HepG2 (cell line): ENCODE data around the gene ENTPD7. TPM values are rescaled to one million over a fixed set of nuclear protein-coding genes. Genes with fewer than 3 reads are reported as not detected.
"Not testable (repeated sequence)": the region's sequence is repeated elsewhere in the genome, so short reads cannot be mapped to it uniquely, and the experiment has no call there.

Source experiments
- ATAC-seq: fragments of 200-7000 bp; cut with Tn5 transposase; 3 replicates; pipeline ENCODE4 v1.9.1; 2020; ENCODE audit warnings: mild to moderate bottlenecking, moderate library complexity
- BruUV-seq: library from RNA; stranded (reverse); fragments of 400-500 nt; replicated peaks from 2 replicates; lab custom pipeline; 2021; lab: Mats Ljungman, UMichigan
- CTCF ChIA-PET: fragments of 300-600 bp; formaldehyde crosslinking; extraction: SDS; loops from one replicate; lab custom pipeline; 2021; ENCODE audit warnings: low total read pairs, inconsistent platforms, low intra/inter-chr PET ratio; lab: Yijun Ruan, JAX
- POLR2A ChIA-PET: fragments of 350-600 bp; sonication (Branson Sonifier 250); formaldehyde crosslinking; loops from one replicate; lab custom pipeline; 2020; ENCODE audit warnings: antibody characterized with exemption, inconsistent platforms; lab: Yijun Ruan, JAX
- DNase-seq: peaks from one replicate; pipeline ENCODE4 v3.0.0-alpha.2; 2015; ENCODE audit warnings: low spot score
- FAIRE-seq: peaks from 3 replicates; lab custom pipeline; 2011; peaks lifted over from hg19 to GRCh38; lab: Jason Lieb, UNC
- H2AFZ ChIP-seq: one replicate; pipeline ENCODE4 v1.6.1; 2011; ENCODE audit warnings: low read length, inconsistent platforms
- H3K27ac ChIP-seq: fragments of 300-600 bp; 3 replicates; pipeline ENCODE4 v1.8.0; 2011; ENCODE audit warnings: mixed run types, mild to moderate bottlenecking, mixed read lengths, low read length, inconsistent platforms; ENCODE audit not compliant: insufficient read depth; ENCODE audit errors: extremely low read length
- H3K27me3 ChIP-seq, 2 experiments: fragments of 200-600 bp in 1 of 2; 2 replicates in 1 of 2; 3 replicates in 1 of 2; pipeline versions ENCODE4 v1.6.0 to v1.8.0; 2011; ENCODE audit warnings: low read length in 2 of 2, mild to moderate bottlenecking in 2 of 2, moderate library complexity in 2 of 2, inconsistent platforms in 1 of 2; ENCODE audit not compliant: insufficient read depth in 2 of 2, control insufficient read depth in 1 of 2
- H3K36me3 ChIP-seq, 2 experiments: fragments of 200-600 bp in 1 of 2; replicated peaks in 1 of 2; 2 replicates in 1 of 2; 3 replicates in 1 of 2; pipeline versions ENCODE4 v1.5.1 to v1.8.0; 2011; ENCODE audit warnings: low read length in 2 of 2, inconsistent platforms in 1 of 2; ENCODE audit not compliant: insufficient read depth in 2 of 2, control insufficient read depth in 1 of 2
- H3K4me1 ChIP-seq: 2 replicates; pipeline ENCODE4 v1.5.1; 2012; ENCODE audit warnings: low read length, inconsistent platforms; ENCODE audit not compliant: insufficient read depth
- H3K4me2 ChIP-seq: 2 replicates; pipeline ENCODE4 v1.6.0; 2011; ENCODE audit warnings: low read depth, low read length, inconsistent platforms
- H3K4me3 ChIP-seq, 3 experiments: fragments of 200-600 bp in 1 of 3; sonication (generic), shearing (Covaris generic) in 1 of 3; replicated peaks in 1 of 3; 2 replicates each; pipeline ENCODE4 v1.5.1; 2011 to 2016; ENCODE audit warnings: low read length in 3 of 3, inconsistent platforms in 2 of 3, low read depth in 2 of 3, mild to moderate bottlenecking in 2 of 3, control low read depth in 1 of 3, mixed read lengths in 1 of 3; ENCODE audit not compliant: insufficient read depth in 1 of 3
- H3K79me2 ChIP-seq: one replicate; pipeline ENCODE4 v1.6.1; 2011; ENCODE audit warnings: low read length, inconsistent platforms; ENCODE audit not compliant: insufficient read depth
- H3K9ac ChIP-seq: 2 replicates; pipeline ENCODE4 v1.6.0; 2011; ENCODE audit warnings: mild to moderate bottlenecking, low read depth, low read length, inconsistent platforms; ENCODE audit not compliant: insufficient read depth
- H3K9me3 ChIP-seq: 2 replicates; pipeline ENCODE4 v1.5.1; 2012; ENCODE audit warnings: mild to moderate bottlenecking, low read length
- H4K20me1 ChIP-seq: 2 replicates; pipeline ENCODE4 v1.6.0; 2011; ENCODE audit warnings: inconsistent platforms, mild to moderate bottlenecking, low read length, moderate library complexity; ENCODE audit not compliant: insufficient read depth
- ATF7-NPFF ChIP-seq: sonication (generic); formaldehyde crosslinking; IDR thresholded peaks from 2 replicates; pipeline ENCODE4 v1.8.1; 2023; ENCODE audit warnings: mild to moderate bottlenecking, low read depth, missing genetic modification reagents, moderate library complexity
- ETV5 ChIP-seq: IDR thresholded peaks from 2 replicates; pipeline ENCODE4 v1.6.1; 2018; ENCODE audit warnings: missing biosample characterization, missing genetic modification reagents, inconsistent platforms, borderline replicate concordance
- GATAD2A ChIP-seq: IDR thresholded peaks from 2 replicates; pipeline ENCODE4 v1.6.1; 2016
- KLF16 ChIP-seq, 2 experiments: sonication (generic) in 1 of 2; formaldehyde crosslinking in 1 of 2; IDR thresholded peaks; 2 replicates each; pipeline versions ENCODE4 v1.6.1 to v1.8.0; 2016 to 2023; ENCODE audit warnings: missing genetic modification reagents in 2 of 2, missing compliant biosample characterization in 1 of 2
- MLLT10 ChIP-seq: sonication (generic); formaldehyde crosslinking; IDR thresholded peaks from 2 replicates; pipeline ENCODE4 v1.4.0; 2020; ENCODE audit warnings: missing genetic modification reagents
- MXD4 ChIP-seq: IDR thresholded peaks from 2 replicates; pipeline ENCODE4 v1.6.1; 2016; ENCODE audit warnings: mild to moderate bottlenecking, missing biosample characterization, missing genetic modification reagents
- NFYB ChIP-seq: sonication (generic); formaldehyde crosslinking; IDR thresholded peaks from 2 replicates; pipeline ENCODE4 v1.4.0; 2020; ENCODE audit warnings: missing genetic modification reagents
- NFYC ChIP-seq: IDR thresholded peaks from 2 replicates; pipeline ENCODE4 v1.6.1; 2016; ENCODE audit warnings: missing genetic modification reagents, missing compliant biosample characterization
- SMAD3 ChIP-seq: sonication (generic); formaldehyde crosslinking; IDR thresholded peaks from 2 replicates; pipeline ENCODE4 v1.4.0; 2020; ENCODE audit warnings: missing genetic modification reagents
- SRF ChIP-seq: IDR thresholded peaks from 2 replicates; pipeline ENCODE4 v1.6.1; 2011; ENCODE audit warnings: mild to moderate bottlenecking, low read depth, low read length, moderate library complexity
- ZMAT3 ChIP-seq: sonication (generic); formaldehyde crosslinking; conservative IDR thresholded peaks from 2 replicates; pipeline ENCODE4 v1.7.0; 2021; ENCODE audit warnings: missing genetic modification reagents
- ZNF205 ChIP-seq: IDR thresholded peaks from 2 replicates; pipeline ENCODE4 v1.6.1; 2018; ENCODE audit warnings: missing biosample characterization, missing genetic modification reagents
- ZNF230 ChIP-seq: sonication (generic); formaldehyde crosslinking; IDR thresholded peaks from 2 replicates; pipeline ENCODE4 v1.4.0; 2020; ENCODE audit warnings: mild to moderate bottlenecking, missing genetic modification reagents
- ZNF33B ChIP-seq: sonication (generic); formaldehyde crosslinking; IDR thresholded peaks from 2 replicates; pipeline ENCODE4 v1.5.1; 2020; ENCODE audit warnings: mild to moderate bottlenecking, missing genetic modification reagents
- ZSCAN22 ChIP-seq: sonication (generic); formaldehyde crosslinking; IDR thresholded peaks from 2 replicates; pipeline ENCODE4 v1.4.0; 2020; ENCODE audit warnings: mild to moderate bottlenecking, missing genetic modification reagents
- WGBS: methylation state at CpG from one replicate; pipeline ENCODE4 v1.1.6; 2017; ENCODE audit warnings: low lambda C conversion rate; 5-methylcytosine and 5-hydroxymethylcytosine counted together
- in situ Hi-C: cut with HindIII; loops from 2 replicates; pipeline ENCODE4 v1.10.0; 2017; ENCODE audit warnings: low pct_unique_long_range_greater_than_20kb; ENCODE audit not compliant: extremely low pct_ligation_motif_present
- intact Hi-C: fragments of 100-400 bp; cut with micrococcal nuclease; formaldehyde crosslinking; loops from one replicate; pipeline ENCODE4 v1.10.0; 2022; ENCODE audit not compliant: unreplicated experiment
- polyA plus RNA-seq, 8 experiments: library from polyadenylated mRNA; depleted of rRNA in 3 of 8; stranded (reverse) in 7 of 8; unstranded in 1 of 8; fragments of >200 nt; fragmentation: Illumina TruSeq in 4 of 8; extraction: Trizol in 4 of 8; gene quantifications; 2 replicates each; pipeline versions ENCODE4 v1.2.1 to v1.2.3, GENCODE V29; 2011 to 2016; ENCODE audit warnings: low read depth in 4 of 8, missing spikeins in 1 of 8, mixed read lengths in 1 of 8; ENCODE audit not compliant: insufficient read depth in 1 of 8
- total RNA-seq, 5 experiments: library from RNA; depleted of rRNA; stranded (reverse); fragments of >200 nt; fragmentation: Illumina TruSeq; extraction: Trizol; gene quantifications; 2 replicates each; pipeline ENCODE4 v1.2.3, GENCODE V29; 2016; ENCODE audit warnings: low read depth in 1 of 5
- TF ChIP-seq, protein P1 (sequence below): sonication (generic); formaldehyde crosslinking; IDR thresholded peaks from 2 replicates; pipeline ENCODE4 v1.4.0; 2020; ENCODE audit warnings: missing genetic modification reagents
- TF ChIP-seq, protein P2 (sequence below): sonication (generic); formaldehyde crosslinking; IDR thresholded peaks from 2 replicates; pipeline ENCODE4 v1.4.0; 2020; ENCODE audit warnings: mild to moderate bottlenecking, missing genetic modification reagents

ENTPD7 gene
- total and polyA plus RNA-seq, 2 of the 13 experiments (the other 11 are each of a cell fraction or from before 2014, with no cell fraction given) = 7.6 to 36.5 TPM

DNA sequence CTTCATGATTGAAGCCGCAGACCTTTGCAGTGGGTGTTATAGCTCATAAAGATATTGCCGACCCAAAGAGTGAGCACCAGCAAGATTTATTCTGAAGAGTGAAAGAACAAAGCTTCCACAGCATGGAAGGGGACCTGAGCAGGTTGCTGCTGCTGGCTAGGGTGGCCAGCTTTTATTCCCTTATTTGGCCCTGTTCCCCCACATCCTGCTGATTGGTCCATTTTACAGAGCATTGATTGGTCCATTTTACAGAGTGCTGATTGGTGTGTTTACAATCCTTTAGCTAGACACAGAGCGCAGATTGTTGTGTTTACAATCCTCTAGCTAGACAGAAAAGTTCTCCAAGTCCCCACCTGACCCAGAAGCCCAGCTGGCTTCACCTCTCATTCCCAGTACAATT, 34.2 kb upstream of the ENTPD7 start:
- H3K4me1 ChIP-seq = peaks cover 14% of the 10 kb centered on the region
- in situ Hi-C loops = loop anchor here (10.0 kb wide), 2 partner anchors 50 to 90 kb away; no protein-coding TSS in a partner anchor
- H3K9me3 ChIP-seq, H3K79me2 ChIP-seq, intact Hi-C loops, H2AFZ ChIP-seq, FAIRE-seq, H3K36me3 ChIP-seq, H3K9ac ChIP-seq, H3K4me2 ChIP-seq, H4K20me1 ChIP-seq, CTCF ChIA-PET, H3K27ac ChIP-seq, H3K4me3 ChIP-seq, BruUV-seq, ATAC-seq, DNase-seq, H3K27me3 ChIP-seq: not testable (repeated sequence)
- POLR2A ChIA-PET = interaction anchor here (1.1 kb wide), 1 partner anchor 107 kb away, joined by 4 read pairs; the partner anchor contains the start of genes COX15 and CUTC
- WGBS = 64% methylated on average over 3 of the region's 3 CpGs
- TF ChIP-seq SRF (peak; percentile 70), NFYC (CRISPR knock-in tag) (0 out of 2 replicates have a peak, but pooled peaks have one; percentile 30), NFYB (CRISPR knock-in tag) (peak; percentile 50)

DNA sequence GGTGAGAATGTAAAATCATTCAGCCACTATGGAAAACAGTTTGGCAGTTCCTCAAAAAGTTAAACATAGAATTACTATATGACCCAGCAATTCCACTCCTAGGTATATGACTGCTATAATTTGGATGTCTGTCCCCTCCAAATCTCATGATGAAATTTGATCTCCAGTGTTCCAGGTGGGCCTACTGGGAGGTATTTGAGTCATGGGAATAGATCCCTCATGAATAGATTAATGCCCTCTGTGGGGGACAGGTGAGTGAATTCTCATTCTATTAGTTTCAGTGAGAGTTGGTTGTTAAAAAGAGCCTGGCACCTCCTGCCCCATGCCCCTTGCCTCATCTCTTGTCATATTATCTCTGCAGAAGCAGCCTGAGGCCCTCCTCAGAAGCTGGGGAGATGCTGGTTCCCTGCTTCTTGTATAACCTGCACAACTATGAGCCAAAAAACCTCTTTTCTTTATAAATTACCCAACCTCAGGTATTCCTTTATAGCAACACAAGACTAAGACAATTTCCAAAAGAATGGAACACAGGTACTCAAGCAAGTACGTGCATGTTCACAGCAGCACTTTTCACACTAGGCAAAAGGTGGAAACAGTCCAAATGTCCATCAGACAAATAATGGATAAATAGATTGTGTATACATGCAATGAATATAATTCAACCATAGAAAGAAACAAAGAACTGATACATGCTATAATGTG, 30.2 kb upstream of the ENTPD7 start:
- no peak for FAIRE-seq
- no TSS peak for BruUV-seq
- Histone ChIP-seq H3K4me3 (no peak overlapping the region), H3K27me3 (no peaks in the 10 kb centered on the region; a peak in 1 of 5 replicates), H3K4me1 (peaks cover 5% of the 10 kb centered on the region; the same call in 1 of the 2 replicates), H4K20me1 (no peaks in the 10 kb centered on the region), H3K4me2 (no peak overlapping the region), H3K9me3 (no peaks in the 10 kb centered on the region), H3K36me3 (no peaks in the 10 kb centered on the region), H3K9ac (no peak overlapping the region), H3K27ac (no peak overlapping the region), H3K79me2 (no peaks in the 10 kb centered on the region), H2AFZ (no peak overlapping the region)
- in situ Hi-C loops (loop anchor here (10.0 kb wide), 2 partner anchors 46 to 86 kb away; no protein-coding TSS in a partner anchor), intact Hi-C loops (no loop called here)
- WGBS = 5% methylated on average over 1 of the region's 1 CpG
- ChIA-PET CTCF (interaction anchor here (2.5 to 2.7 kb wide), 2 partner anchors 69 to 81 kb away, joined by 8 to 21 read pairs; no protein-coding TSS in a partner anchor), POLR2A (interaction anchor here (2.3 kb wide), 1 partner anchor 30 kb away, joined by 7 read pairs; the partner anchor contains the start of gene ENTPD7)
- ATAC-seq = no peak
- DNase-seq = no peak
- no peak for TF ChIP-seq ZMAT3 (CRISPR knock-in tag)
- TF ChIP-seq ETV5 (CRISPR knock-in tag) = no peak
- no peak for TF ChIP-seq GATAD2A
- TF ChIP-seq MXD4 (CRISPR knock-in tag) = no peak
- no peak for TF ChIP-seq MLLT10 (CRISPR knock-in tag)
- no peak for TF ChIP-seq ZNF230
- no peak for TF ChIP-seq SMAD3 (CRISPR knock-in tag)
- no peak for TF ChIP-seq ZNF33B (CRISPR knock-in tag)
- TF ChIP-seq ZNF205 (CRISPR knock-in tag) = no peak
- TF ChIP-seq ZSCAN22 (CRISPR knock-in tag) = no peak
- TF ChIP-seq, protein P1, sequence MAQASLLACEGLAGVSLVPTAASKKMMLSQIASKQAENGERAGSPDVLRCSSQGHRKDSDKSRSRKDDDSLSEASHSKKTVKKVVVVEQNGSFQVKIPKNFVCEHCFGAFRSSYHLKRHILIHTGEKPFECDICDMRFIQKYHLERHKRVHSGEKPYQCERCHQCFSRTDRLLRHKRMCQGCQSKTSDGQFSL (CRISPR knock-in tag) = no peak
- TF ChIP-seq ATF7-NPFF (CRISPR knock-in tag) = no peak
- TF ChIP-seq KLF16 (CRISPR knock-in tag; IDR thresholded peaks at IDR 0.05) = no peak
- TF ChIP-seq, protein P2, sequence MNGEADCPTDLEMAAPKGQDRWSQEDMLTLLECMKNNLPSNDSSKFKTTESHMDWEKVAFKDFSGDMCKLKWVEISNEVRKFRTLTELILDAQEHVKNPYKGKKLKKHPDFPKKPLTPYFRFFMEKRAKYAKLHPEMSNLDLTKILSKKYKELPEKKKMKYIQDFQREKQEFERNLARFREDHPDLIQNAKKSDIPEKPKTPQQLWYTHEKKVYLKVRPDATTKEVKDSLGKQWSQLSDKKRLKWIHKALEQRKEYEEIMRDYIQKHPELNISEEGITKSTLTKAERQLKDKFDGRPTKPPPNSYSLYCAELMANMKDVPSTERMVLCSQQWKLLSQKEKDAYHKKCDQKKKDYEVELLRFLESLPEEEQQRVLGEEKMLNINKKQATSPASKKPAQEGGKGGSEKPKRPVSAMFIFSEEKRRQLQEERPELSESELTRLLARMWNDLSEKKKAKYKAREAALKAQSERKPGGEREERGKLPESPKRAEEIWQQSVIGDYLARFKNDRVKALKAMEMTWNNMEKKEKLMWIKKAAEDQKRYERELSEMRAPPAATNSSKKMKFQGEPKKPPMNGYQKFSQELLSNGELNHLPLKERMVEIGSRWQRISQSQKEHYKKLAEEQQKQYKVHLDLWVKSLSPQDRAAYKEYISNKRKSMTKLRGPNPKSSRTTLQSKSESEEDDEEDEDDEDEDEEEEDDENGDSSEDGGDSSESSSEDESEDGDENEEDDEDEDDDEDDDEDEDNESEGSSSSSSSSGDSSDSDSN (CRISPR knock-in tag) = no peak
